ENCODE measurements around the gene CLCN1.
A peak's percentile ranks its signal among the peaks of the same experiment; 100 is the strongest.

CLCN1 gene

GRCh38 chr7:143382791-143383641 is 67.1 kb downstream of the CLCN1 start:
- H2AK5ac ChIP-seq (ENCODE audit: low read length): peak overlapping the region; percentile 14
- no peak overlapping the region for H2BK12ac ChIP-seq (ENCODE audit: low read length)
- H4K12ac ChIP-seq (ENCODE audit: low read depth, low read length): no peak overlapping the region

GRCh38 chr7:143383642-143383957 is 67.7 kb downstream of the CLCN1 start:
- Histone ChIP-seq H2AK5ac (ENCODE audit: low read length) (no peak overlapping the region), H3K4me3 (ENCODE audit: low read depth, low read length) (no peak overlapping the region), H3K9ac (ENCODE audit: low read length) (no peak overlapping the region), H2BK120ac (ENCODE audit: insufficient read depth, low read length, poor library complexity) (no peak overlapping the region), H4K91ac (ENCODE audit: low read depth, low read length) (no peak overlapping the region), H3K79me2 (ENCODE audit: control insufficient read depth, insufficient read depth, low read length, poor library complexity) (peaks cover 44% of the 10 kb centered on the region), H3K27me3 (ENCODE audit: insufficient read depth, low read length) (no peaks in the 10 kb centered on the region), H3K9me3 (ENCODE audit: insufficient read depth, low read depth, low read length) (peaks cover 3% of the 10 kb centered on the region), H3K4me1 (ENCODE audit: control insufficient read depth in 1 of 2, insufficient read depth in 2 of 2, low read length in 2 of 2) (peaks cover 31 to 42% of the 10 kb centered on the region in 2 experiments), H3K27ac (ENCODE audit: low read depth, low read length) (no peak overlapping the region), H2BK5ac (ENCODE audit: low read depth, low read length, poor library complexity) (no peak overlapping the region), H2AFZ (ENCODE audit: insufficient read depth, low read length, poor library complexity) (peak overlapping the region; percentile 21), H3K14ac (ENCODE audit: low read length) (no peak overlapping the region), H3K23ac (ENCODE audit: low read length) (no peak overlapping the region), H4K12ac (ENCODE audit: low read depth, low read length) (no peak overlapping the region), H4K8ac (ENCODE audit: low read depth, low read length) (no peak overlapping the region), H3K36me3 (ENCODE audit: control insufficient read depth in 1 of 2, insufficient read depth in 2 of 2, low read length in 2 of 2) (peaks cover 50 to 58% of the 10 kb centered on the region in 2 experiments), H3K4me2 (ENCODE audit: low read length) (peak overlapping the region; percentile 68), H3K79me1 (ENCODE audit: low read length) (peaks cover 31% of the 10 kb centered on the region), H2BK12ac (ENCODE audit: low read length) (no peak overlapping the region), H3K18ac (ENCODE audit: low read length) (no peak overlapping the region), H3K4ac (ENCODE audit: low read depth, low read length) (peak overlapping the region; percentile 98)
- WGBS (ENCODE audit: extremely low coverage, insufficient coverage, insufficient read length): no CpG with 5 or more reads among the region's 1 CpG
- no peak for DNase-seq

More at GRCh38 chr7:143382791-143383641, 67.1 kb downstream of the CLCN1 start:
- Histone ChIP-seq H4K91ac (ENCODE audit: low read depth, low read length) (no peak overlapping the region), H3K79me2 (ENCODE audit: control insufficient read depth, insufficient read depth, low read length, poor library complexity) (peaks cover 44% of the 10 kb centered on the region), H3K9me3 (ENCODE audit: insufficient read depth, low read depth, low read length) (peaks cover 3% of the 10 kb centered on the region), H3K4me3 (ENCODE audit: low read depth, low read length) (peak overlapping the region; percentile 83), H3K36me3 (ENCODE audit: control insufficient read depth in 1 of 2, insufficient read depth in 2 of 2, low read length in 2 of 2) (peaks cover 45 to 52% of the 10 kb centered on the region in 2 experiments), H3K18ac (ENCODE audit: low read length) (peak overlapping the region; percentile 22), H4K8ac (ENCODE audit: low read depth, low read length) (no peak overlapping the region), H3K4ac (ENCODE audit: low read depth, low read length) (peak overlapping the region; percentile 98), H3K14ac (ENCODE audit: low read length) (peak overlapping the region; percentile 94), H3K27ac (ENCODE audit: low read depth, low read length) (peak overlapping the region; percentile 87), H3K23ac (ENCODE audit: low read length) (no peak overlapping the region), H2BK120ac (ENCODE audit: insufficient read depth, low read length, poor library complexity) (no peak overlapping the region), H2BK5ac (ENCODE audit: low read depth, low read length, poor library complexity) (no peak overlapping the region), H2AFZ (ENCODE audit: insufficient read depth, low read length, poor library complexity) (no peak overlapping the region), H3K9ac (ENCODE audit: low read length) (peak overlapping the region; percentile 95), H3K4me1 (ENCODE audit: control insufficient read depth in 1 of 2, insufficient read depth in 2 of 2, low read length in 2 of 2) (peaks cover 31 to 42% of the 10 kb centered on the region in 2 experiments), H3K4me2 (ENCODE audit: low read length) (peak overlapping the region; percentile 68), H3K79me1 (ENCODE audit: low read length) (peaks cover 31% of the 10 kb centered on the region), H3K27me3 (ENCODE audit: insufficient read depth, low read length) (no peaks in the 10 kb centered on the region)
- no peak for DNase-seq
- no CpG with 5 or more reads among the region's 15 CpGs for WGBS (ENCODE audit: extremely low coverage, insufficient coverage, insufficient read length)

- H3K4me2 ChIP-seq (ENCODE audit: low read length): peak overlapping the region; percentile 68
- H3K27ac ChIP-seq (ENCODE audit: low read depth, low read length): no peak overlapping the region
- H3K9ac ChIP-seq (ENCODE audit: low read length): peak overlapping the region; percentile 14
- H2AK5ac ChIP-seq (ENCODE audit: low read length): no peak overlapping the region
- H2BK12ac ChIP-seq (ENCODE audit: low read length): no peak overlapping the region
- H2AFZ ChIP-seq (ENCODE audit: insufficient read depth, low read length, poor library complexity): no peak overlapping the region
- peaks cover 55 to 64% of the 10 kb centered on the region in 2 experiments for H3K36me3 ChIP-seq (ENCODE audit: control insufficient read depth in 1 of 2, insufficient read depth in 2 of 2, low read length in 2 of 2)
- DNase-seq: no peak
- H3K79me2 ChIP-seq (ENCODE audit: control insufficient read depth, insufficient read depth, low read length, poor library complexity): peaks cover 44% of the 10 kb centered on the region
- H2BK5ac ChIP-seq (ENCODE audit: low read depth, low read length, poor library complexity): no peak overlapping the region
- H4K8ac ChIP-seq (ENCODE audit: low read depth, low read length): no peak overlapping the region
- H4K12ac ChIP-seq (ENCODE audit: low read depth, low read length): no peak overlapping the region
- no peak overlapping the region for H4K91ac ChIP-seq (ENCODE audit: low read depth, low read length)
- H2BK120ac ChIP-seq (ENCODE audit: insufficient read depth, low read length, poor library complexity): no peak overlapping the region
- H3K4me1 ChIP-seq (ENCODE audit: control insufficient read depth in 1 of 2, insufficient read depth in 2 of 2, low read length in 2 of 2): peaks cover 31 to 41% of the 10 kb centered on the region in 2 experiments
- no CpG with 5 or more reads among the region's 5 CpGs for WGBS (ENCODE audit: extremely low coverage, insufficient coverage, insufficient read length)
- peaks cover 31% of the 10 kb centered on the region for H3K79me1 ChIP-seq (ENCODE audit: low read length)
- no peaks in the 10 kb centered on the region for H3K27me3 ChIP-seq (ENCODE audit: insufficient read depth, low read length)
- no peak overlapping the region for H3K23ac ChIP-seq (ENCODE audit: low read length)
- H3K4me3 ChIP-seq (ENCODE audit: low read depth, low read length): no peak overlapping the region
- peaks cover 3% of the 10 kb centered on the region for H3K9me3 ChIP-seq (ENCODE audit: insufficient read depth, low read depth, low read length)
- no peak overlapping the region for H3K18ac ChIP-seq (ENCODE audit: low read length)
- H3K4ac ChIP-seq (ENCODE audit: low read depth, low read length): peak overlapping the region; percentile 59
- H3K14ac ChIP-seq (ENCODE audit: low read length): no peak overlapping the region
Measured at GRCh38 chr7:143384148-143384547, 68.2 kb downstream of the CLCN1 start.

GRCh38 chr7:143384661-143385631 is 69.0 kb downstream of the CLCN1 start:
- peaks cover 27% of the 10 kb centered on the region for H3K79me1 ChIP-seq (ENCODE audit: low read length)
- no peak overlapping the region for H2BK120ac ChIP-seq (ENCODE audit: insufficient read depth, low read length, poor library complexity)
- H3K14ac ChIP-seq (ENCODE audit: low read length): no peak overlapping the region
- no peak overlapping the region for H3K27ac ChIP-seq (ENCODE audit: low read depth, low read length)
- H2BK12ac ChIP-seq (ENCODE audit: low read length): no peak overlapping the region
- peak overlapping the region; percentile 59 for H3K4ac ChIP-seq (ENCODE audit: low read depth, low read length)
- no peak overlapping the region for H2AFZ ChIP-seq (ENCODE audit: insufficient read depth, low read length, poor library complexity)
- H2AK5ac ChIP-seq (ENCODE audit: low read length): no peak overlapping the region
- peaks cover 63 to 72% of the 10 kb centered on the region in 2 experiments for H3K36me3 ChIP-seq (ENCODE audit: control insufficient read depth in 1 of 2, insufficient read depth in 2 of 2, low read length in 2 of 2)
- peak overlapping the region; percentile 46 for H3K4me3 ChIP-seq (ENCODE audit: low read depth, low read length)
- H4K12ac ChIP-seq (ENCODE audit: low read depth, low read length): no peak overlapping the region
- H2BK5ac ChIP-seq (ENCODE audit: low read depth, low read length, poor library complexity): no peak overlapping the region
- H4K91ac ChIP-seq (ENCODE audit: low read depth, low read length): no peak overlapping the region
- 100% methylated on average over 3 of the region's 14 CpGs for WGBS (ENCODE audit: extremely low coverage, insufficient coverage, insufficient read length)
- no peak for DNase-seq
- no peak overlapping the region for H4K8ac ChIP-seq (ENCODE audit: low read depth, low read length)
- peaks cover 3% of the 10 kb centered on the region for H3K9me3 ChIP-seq (ENCODE audit: insufficient read depth, low read depth, low read length)
- H3K27me3 ChIP-seq (ENCODE audit: insufficient read depth, low read length): no peaks in the 10 kb centered on the region
- H3K18ac ChIP-seq (ENCODE audit: low read length): no peak overlapping the region
- peaks cover 41% of the 10 kb centered on the region for H3K79me2 ChIP-seq (ENCODE audit: control insufficient read depth, insufficient read depth, low read length, poor library complexity)
- H3K4me2 ChIP-seq (ENCODE audit: low read length): peak overlapping the region; percentile 68
- peaks cover 27 to 34% of the 10 kb centered on the region in 2 experiments for H3K4me1 ChIP-seq (ENCODE audit: control insufficient read depth in 1 of 2, insufficient read depth in 2 of 2, low read length in 2 of 2)
- H3K23ac ChIP-seq (ENCODE audit: low read length): peak overlapping the region; percentile 94
- H3K9ac ChIP-seq (ENCODE audit: low read length): no peak overlapping the region
